ENCODE results near the gene NAALAD2. TPM values are rescaled to one million over a fixed set of nuclear protein-coding genes. Genes with fewer than 3 reads are reported as not detected.

The NAALAD2 gene
- total and polyA plus RNA-seq, 2 experiments from 2014 or later, result 3.4 to 4.3 TPM

GRCh38 chr11:90197377-90197776 lies 62.9 kb downstream of the NAALAD2 start:
- H2AFZ ChIP-seq, result no peak overlapping the region
- H3K27ac ChIP-seq (ENCODE audit: low read depth), result 0 out of 2 replicates have a peak overlapping the region, but pooled peaks have one; percentile 5
- H3K9me3 Mint-ChIP-seq, result no peaks in the 10 kb centered on the region
- no peaks in the 10 kb centered on the region for H3K79me2 ChIP-seq (replicated peaks; ENCODE audit: insufficient read depth)
- no peaks in the 10 kb centered on the region for H3K27me3 Mint-ChIP-seq (ENCODE audit: insufficient read depth, low read depth, poor library complexity)
- no peak overlapping the region for H3K4me2 ChIP-seq
- DNase-seq (ENCODE audit: low spot score), result no peak
- no peaks in the 10 kb centered on the region for H3F3A ChIP-seq (replicated peaks; ENCODE audit: low read depth)
- H3K4me1 ChIP-seq (ENCODE audit: insufficient read depth), result no peaks in the 10 kb centered on the region
- TF ChIP-seq, protein P1, sequence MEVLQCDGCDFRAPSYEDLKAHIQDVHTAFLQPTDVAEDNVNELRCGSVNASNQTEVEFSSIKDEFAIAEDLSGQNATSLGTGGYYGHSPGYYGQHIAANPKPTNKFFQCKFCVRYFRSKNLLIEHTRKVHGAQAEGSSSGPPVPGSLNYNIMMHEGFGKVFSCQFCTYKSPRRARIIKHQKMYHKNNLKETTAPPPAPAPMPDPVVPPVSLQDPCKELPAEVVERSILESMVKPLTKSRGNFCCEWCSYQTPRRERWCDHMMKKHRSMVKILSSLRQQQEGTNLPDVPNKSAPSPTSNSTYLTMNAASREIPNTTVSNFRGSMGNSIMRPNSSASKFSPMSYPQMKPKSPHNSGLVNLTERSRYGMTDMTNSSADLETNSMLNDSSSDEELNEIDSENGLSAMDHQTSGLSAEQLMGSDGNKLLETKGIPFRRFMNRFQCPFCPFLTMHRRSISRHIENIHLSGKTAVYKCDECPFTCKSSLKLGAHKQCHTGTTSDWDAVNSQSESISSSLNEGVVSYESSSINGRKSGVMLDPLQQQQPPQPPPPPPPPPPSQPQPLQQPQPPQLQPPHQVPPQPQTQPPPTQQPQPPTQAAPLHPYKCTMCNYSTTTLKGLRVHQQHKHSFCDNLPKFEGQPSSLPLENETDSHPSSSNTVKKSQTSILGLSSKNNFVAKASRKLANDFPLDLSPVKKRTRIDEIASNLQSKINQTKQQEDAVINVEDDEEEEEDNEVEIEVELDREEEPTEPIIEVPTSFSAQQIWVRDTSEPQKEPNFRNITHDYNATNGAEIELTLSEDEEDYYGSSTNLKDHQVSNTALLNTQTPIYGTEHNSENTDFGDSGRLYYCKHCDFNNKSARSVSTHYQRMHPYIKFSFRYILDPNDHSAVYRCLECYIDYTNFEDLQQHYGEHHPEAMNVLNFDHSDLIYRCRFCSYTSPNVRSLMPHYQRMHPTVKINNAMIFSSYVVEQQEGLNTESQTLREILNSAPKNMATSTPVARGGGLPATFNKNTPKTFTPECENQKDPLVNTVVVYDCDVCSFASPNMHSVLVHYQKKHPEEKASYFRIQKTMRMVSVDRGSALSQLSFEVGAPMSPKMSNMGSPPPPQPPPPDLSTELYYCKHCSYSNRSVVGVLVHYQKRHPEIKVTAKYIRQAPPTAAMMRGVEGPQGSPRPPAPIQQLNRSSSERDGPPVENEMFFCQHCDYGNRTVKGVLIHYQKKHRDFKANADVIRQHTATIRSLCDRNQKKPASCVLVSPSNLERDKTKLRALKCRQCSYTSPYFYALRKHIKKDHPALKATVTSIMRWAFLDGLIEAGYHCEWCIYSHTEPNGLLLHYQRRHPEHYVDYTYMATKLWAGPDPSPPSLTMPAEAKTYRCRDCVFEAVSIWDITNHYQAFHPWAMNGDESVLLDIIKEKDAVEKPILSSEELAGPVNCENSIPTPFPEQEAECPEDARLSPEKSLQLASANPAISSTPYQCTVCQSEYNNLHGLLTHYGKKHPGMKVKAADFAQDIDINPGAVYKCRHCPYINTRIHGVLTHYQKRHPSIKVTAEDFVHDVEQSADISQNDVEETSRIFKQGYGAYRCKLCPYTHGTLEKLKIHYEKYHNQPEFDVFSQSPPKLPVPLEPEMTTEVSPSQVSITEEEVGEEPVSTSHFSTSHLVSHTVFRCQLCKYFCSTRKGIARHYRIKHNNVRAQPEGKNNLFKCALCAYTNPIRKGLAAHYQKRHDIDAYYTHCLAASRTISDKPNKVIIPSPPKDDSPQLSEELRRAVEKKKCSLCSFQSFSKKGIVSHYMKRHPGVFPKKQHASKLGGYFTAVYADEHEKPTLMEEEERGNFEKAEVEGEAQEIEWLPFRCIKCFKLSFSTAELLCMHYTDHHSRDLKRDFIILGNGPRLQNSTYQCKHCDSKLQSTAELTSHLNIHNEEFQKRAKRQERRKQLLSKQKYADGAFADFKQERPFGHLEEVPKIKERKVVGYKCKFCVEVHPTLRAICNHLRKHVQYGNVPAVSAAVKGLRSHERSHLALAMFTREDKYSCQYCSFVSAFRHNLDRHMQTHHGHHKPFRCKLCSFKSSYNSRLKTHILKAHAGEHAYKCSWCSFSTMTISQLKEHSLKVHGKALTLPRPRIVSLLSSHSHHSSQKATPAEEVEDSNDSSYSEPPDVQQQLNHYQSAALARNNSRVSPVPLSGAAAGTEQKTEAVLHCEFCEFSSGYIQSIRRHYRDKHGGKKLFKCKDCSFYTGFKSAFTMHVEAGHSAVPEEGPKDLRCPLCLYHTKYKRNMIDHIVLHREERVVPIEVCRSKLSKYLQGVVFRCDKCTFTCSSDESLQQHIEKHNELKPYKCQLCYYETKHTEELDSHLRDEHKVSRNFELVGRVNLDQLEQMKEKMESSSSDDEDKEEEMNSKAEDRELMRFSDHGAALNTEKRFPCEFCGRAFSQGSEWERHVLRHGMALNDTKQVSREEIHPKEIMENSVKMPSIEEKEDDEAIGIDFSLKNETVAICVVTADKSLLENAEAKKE (CRISPR knock-in tag; IDR thresholded peaks at IDR 0.05), result no peak
- no peak for TF ChIP-seq POLR2AphosphoS5 (IDR thresholded peaks at IDR 0.05; ENCODE audit: low read depth)
- TF ChIP-seq EZH2phosphoT487 (IDR thresholded peaks at IDR 0.05; ENCODE audit: unreplicated experiment), result no peak
- TF ChIP-seq ZNF331 (CRISPR knock-in tag; IDR thresholded peaks at IDR 0.05; ENCODE audit: low read depth), result no peak
- no peak for TF ChIP-seq ETS1 (IDR thresholded peaks at IDR 0.05)
- no peak for TF ChIP-seq STAT1 (IDR thresholded peaks at IDR 0.05; ENCODE audit: unreplicated experiment)
- no peak for TF ChIP-seq REST (IDR thresholded peaks at IDR 0.05; ENCODE audit: unreplicated experiment)
- TF ChIP-seq NANOG (IDR thresholded peaks at IDR 0.05; ENCODE audit: borderline replicate concordance), result no peak
- no peak for TF ChIP-seq CREB1 (CRISPR knock-in tag; IDR thresholded peaks at IDR 0.05; ENCODE audit: low read depth)
- TF ChIP-seq JUNB (IDR thresholded peaks at IDR 0.05; ENCODE audit: unreplicated experiment), result no peak
- H3K27me3 ChIP-seq (ENCODE audit: insufficient read depth), result no peaks in the 10 kb centered on the region
- H3K4me3 ChIP-seq, result no peak overlapping the region
- H3K4me3 Mint-ChIP-seq, result no peak overlapping the region
- no peaks in the 10 kb centered on the region for H3K4me1 Mint-ChIP-seq
- no peak for ATAC-seq
- H3K9me2 ChIP-seq (ENCODE audit: insufficient read depth), result no peaks in the 10 kb centered on the region
- H3K36me3 Mint-ChIP-seq (ENCODE audit: low read depth), result peaks cover 19% of the 10 kb centered on the region; the same call in 2 of the 3 replicates
- H4K20me1 ChIP-seq (replicated peaks; ENCODE audit: insufficient read depth), result no peaks in the 10 kb centered on the region
- H3K27ac Mint-ChIP-seq, result no peak overlapping the region; the same call in 1 of the 2 replicates
- peaks cover 6% of the 10 kb centered on the region for H3K36me3 ChIP-seq (ENCODE audit: insufficient read depth)
